WTC11 (cell line): ENCODE results near the gene SENP1. TPM values are rescaled to one million over a fixed set of nuclear protein-coding genes. Genes with fewer than 3 reads are reported as not detected.

ENCODE experiments used
- ARID4B ChIP-seq: sonication (generic); formaldehyde crosslinking; IDR thresholded peaks from 2 replicates; pipeline ENCODE4 v1.8.0; 2023; ENCODE audit warnings: missing genetic modification reagents, mild to moderate bottlenecking, borderline replicate concordance
- CREM ChIP-seq: sonication (generic); formaldehyde crosslinking; IDR thresholded peaks from 2 replicates; pipeline ENCODE4 v1.8.1; 2022; ENCODE audit warnings: mild to moderate bottlenecking, missing genetic modification reagents, moderate library complexity
- E2F5 ChIP-seq: sonication (generic); formaldehyde crosslinking; IDR thresholded peaks from 2 replicates; pipeline ENCODE4 v1.8.1; 2022; ENCODE audit warnings: mild to moderate bottlenecking, moderate library complexity, missing genetic modification reagents
- EMX1 ChIP-seq: fragments of 250-450 bp; sonication (Bioruptor Pico); IDR thresholded peaks from 2 replicates; pipeline ENCODE4 v1.8.0; 2021; ENCODE audit warnings: mild to moderate bottlenecking
- ESRRA ChIP-seq: sonication (generic); formaldehyde crosslinking; IDR thresholded peaks from 2 replicates; pipeline ENCODE4 v1.8.1; 2022; ENCODE audit warnings: mild to moderate bottlenecking, missing genetic modification reagents, borderline replicate concordance
- FOXK1 ChIP-seq: sonication (generic); formaldehyde crosslinking; IDR thresholded peaks from 2 replicates; pipeline ENCODE4 v1.8.0; 2022; ENCODE audit warnings: mild to moderate bottlenecking, moderate library complexity, missing genetic modification reagents
- FOXP1 ChIP-seq: sonication (generic); formaldehyde crosslinking; IDR thresholded peaks from 2 replicates; pipeline ENCODE4 v1.8.0; 2022; ENCODE audit warnings: missing genetic modification reagents, mild to moderate bottlenecking, moderate library complexity, borderline replicate concordance
- HMGA2 ChIP-seq: fragments of 250-450 bp; sonication (Bioruptor Pico); IDR thresholded peaks from 2 replicates; pipeline ENCODE4 v1.4.0; 2021; ENCODE audit warnings: mild to moderate bottlenecking, moderate library complexity
- HMGXB4 ChIP-seq: sonication (generic); formaldehyde crosslinking; IDR thresholded peaks from 2 replicates; pipeline ENCODE4 v1.8.1; 2023; ENCODE audit warnings: mild to moderate bottlenecking, moderate library complexity, missing genetic modification reagents
- NR2C2 ChIP-seq: sonication (generic); formaldehyde crosslinking; IDR thresholded peaks from 2 replicates; pipeline ENCODE4 v1.8.0; 2022; ENCODE audit warnings: mild to moderate bottlenecking, missing genetic modification reagents
- PRDM15 ChIP-seq: sonication (generic); formaldehyde crosslinking; IDR thresholded peaks from 2 replicates; pipeline ENCODE4 v1.8.0; 2022; ENCODE audit warnings: missing genetic modification reagents
- SP1 ChIP-seq: sonication (generic); formaldehyde crosslinking; conservative IDR thresholded peaks from 2 replicates; pipeline ENCODE4 v1.8.1; 2022; ENCODE audit warnings: missing genetic modification reagents
- USF1 ChIP-seq: sonication (generic); formaldehyde crosslinking; IDR thresholded peaks from 2 replicates; pipeline ENCODE4 v1.8.0; 2022; ENCODE audit warnings: mild to moderate bottlenecking, missing genetic modification reagents
- ZBTB43 ChIP-seq: sonication (generic); formaldehyde crosslinking; IDR thresholded peaks from 2 replicates; pipeline ENCODE4 v1.8.1; 2023; ENCODE audit warnings: mild to moderate bottlenecking, missing genetic modification reagents
- ZNF423 ChIP-seq: fragments of 250-450 bp; sonication (Bioruptor Pico); IDR thresholded peaks from 2 replicates; pipeline ENCODE4 v2.1.2; 2022; ENCODE audit warnings: mild to moderate bottlenecking, moderate library complexity
- total RNA-seq: library from RNA; stranded (reverse); gene quantifications from 3 replicates; pipeline ENCODE4 v1.2.3, GENCODE V29; 2021

SENP1 gene
- total RNA-seq, 1 experiment from 2014 or later, result 20.4 TPM

GRCh38 chr12:48105867-48106680 is at the start of gene SENP1 (continued):
- TF ChIP-seq ARID4B (CRISPR knock-in tag) (0 out of 2 replicates have a peak, but pooled peaks have one; percentile 49), SP1 (peak; percentile 84), FOXK1 (CRISPR knock-in tag) (peak; percentile 60; the same call in 1 of the 2 replicates), E2F5 (CRISPR knock-in tag) (peak; percentile 94; the same call in 1 of the 2 replicates), USF1 (CRISPR knock-in tag) (peak; percentile 49; the same call in 1 of the 2 replicates), NR2C2 (0 out of 2 replicates have a peak, but pooled peaks have one; percentile 44), ESRRA (CRISPR knock-in tag) (no peak), CREM (CRISPR knock-in tag) (0 out of 2 replicates have a peak, but pooled peaks have one; percentile 45), ZBTB43 (CRISPR knock-in tag) (0 out of 2 replicates have a peak, but pooled peaks have one; percentile 37), PRDM15 (CRISPR knock-in tag) (peak; percentile 86), HMGXB4 (CRISPR knock-in tag) (peak; percentile 85), HMGA2 (peak; percentile 41; the same call in 1 of the 2 replicates), ZNF423 (no peak), EMX1 (no peak), FOXP1 (CRISPR knock-in tag) (peak; percentile 69; the same call in 1 of the 2 replicates)
